Measurements from ENCODE around the gene SARM1. TPM values are rescaled to one million over a fixed set of nuclear protein-coding genes. Genes with fewer than 3 reads are reported as not detected.
A peak's percentile ranks its signal among the peaks of the same experiment; 100 is the strongest.

Gene SARM1
- total RNA-seq (10 to 100 TPM; 13.1 to 17.0 TPM), polyA plus RNA-seq (ENCODE audit: insufficient read length in 2 of 2) (10 to 100 TPM; 51.5 to 52.0 TPM)
- long read RNA-seq, donor 1, full-length matches to known transcripts = 8 of 8 reads
- long read RNA-seq, donor 1, partial matches to known transcripts = 0 of 8 reads
- long read RNA-seq, donor 1, other reads (novel, unspliced or antisense) = 0 of 8 reads
- long read RNA-seq, donor 2, full-length matches to known transcripts = 6 of 6 reads
- long read RNA-seq, donor 2, partial matches to known transcripts = 0 of 6 reads
- long read RNA-seq, donor 2, other reads (novel, unspliced or antisense) = 0 of 6 reads
- long read RNA-seq, donor 3, full-length matches to known transcripts = 6 of 6 reads
- long read RNA-seq, donor 3, partial matches to known transcripts = 0 of 6 reads
- long read RNA-seq, donor 3, other reads (novel, unspliced or antisense) = 0 of 6 reads
- long read RNA-seq, donor 4, full-length matches to known transcripts = 3 of 3 reads
- long read RNA-seq, donor 4, partial matches to known transcripts = 0 of 3 reads
- long read RNA-seq, donor 4, other reads (novel, unspliced or antisense) = 0 of 3 reads

DNA sequence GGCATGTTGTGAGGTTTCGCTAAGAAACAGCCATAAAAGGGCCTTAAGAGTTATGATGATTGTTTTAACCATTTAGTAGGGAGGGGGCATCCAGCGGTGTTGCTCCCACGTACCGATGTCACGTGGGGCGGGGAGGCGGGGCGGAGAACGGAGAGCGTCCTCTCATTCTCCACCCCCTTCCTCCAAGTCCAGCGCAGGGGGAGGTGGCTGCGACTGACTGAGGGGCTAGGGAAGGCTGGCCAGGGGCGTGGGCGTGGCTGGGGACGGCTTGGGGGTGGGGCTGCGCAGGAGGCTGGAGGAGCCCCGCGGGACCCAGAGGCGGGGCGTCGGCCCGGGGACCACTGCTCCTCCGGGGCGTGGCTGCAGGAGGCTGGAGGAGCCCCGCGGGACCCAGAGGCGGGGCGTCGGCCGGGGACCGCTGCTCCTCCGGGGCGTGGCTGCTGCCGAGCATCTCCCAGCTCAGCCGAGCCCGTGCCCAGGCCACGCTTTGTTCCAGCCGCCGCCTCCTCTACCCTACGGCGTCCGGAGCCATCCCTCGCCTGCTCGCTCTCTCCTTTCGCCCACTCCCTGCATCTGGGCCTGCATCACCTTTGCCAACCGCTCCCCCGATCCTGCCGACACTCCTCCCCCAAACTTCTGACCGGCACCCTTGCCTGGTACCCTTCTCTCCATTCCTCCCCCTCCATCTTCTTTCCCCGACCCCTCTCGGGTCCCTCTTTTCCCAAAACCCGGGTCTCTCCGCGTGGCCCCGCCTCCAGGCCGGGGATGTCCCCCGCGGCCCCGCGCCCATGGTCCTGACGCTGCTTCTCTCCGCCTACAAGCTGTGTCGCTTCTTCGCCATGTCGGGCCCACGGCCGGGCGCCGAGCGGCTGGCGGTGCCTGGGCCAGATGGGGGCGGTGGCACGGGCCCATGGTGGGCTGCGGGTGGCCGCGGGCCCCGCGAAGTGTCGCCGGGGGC, at the start of gene SARM1:
TSS of gene SARM1 (plus strand) at position 450 of the 958 bp plus-strand sequence. CDS start at position 789, 339 bp downstream.
- peak within 1 kb of the TSS; percentile 73 for H3K4me3 ChIP-seq (ENCODE audit: low read depth, low read length)
- peak within 1 kb of the TSS; percentile 82 for H3K27ac ChIP-seq (ENCODE audit: low read depth, low read length)
- WGBS (ENCODE audit: insufficient coverage) = under 1% methylated on average over 72 of the region's 80 CpGs
- H3K27me3 ChIP-seq (ENCODE audit: control insufficient read depth, insufficient read depth, low read length) = no peaks in the 10 kb centered on the region
- H3K4me1 ChIP-seq (ENCODE audit: control insufficient read depth, insufficient read depth, low read length) = peaks cover 34% of the 10 kb centered on the region
- peaks cover 37% of the 10 kb centered on the region for H3K36me3 ChIP-seq (ENCODE audit: control insufficient read depth, insufficient read depth, low read length)
- no peaks in the 10 kb centered on the region for H3K9me3 ChIP-seq (ENCODE audit: control insufficient read depth, insufficient read depth, low read length)
- peak; percentile 58 to 98 (median 80) for DNase-seq (ENCODE audit: low read depth in 4 of 6, low spot score in 6 of 6)

DNA sequence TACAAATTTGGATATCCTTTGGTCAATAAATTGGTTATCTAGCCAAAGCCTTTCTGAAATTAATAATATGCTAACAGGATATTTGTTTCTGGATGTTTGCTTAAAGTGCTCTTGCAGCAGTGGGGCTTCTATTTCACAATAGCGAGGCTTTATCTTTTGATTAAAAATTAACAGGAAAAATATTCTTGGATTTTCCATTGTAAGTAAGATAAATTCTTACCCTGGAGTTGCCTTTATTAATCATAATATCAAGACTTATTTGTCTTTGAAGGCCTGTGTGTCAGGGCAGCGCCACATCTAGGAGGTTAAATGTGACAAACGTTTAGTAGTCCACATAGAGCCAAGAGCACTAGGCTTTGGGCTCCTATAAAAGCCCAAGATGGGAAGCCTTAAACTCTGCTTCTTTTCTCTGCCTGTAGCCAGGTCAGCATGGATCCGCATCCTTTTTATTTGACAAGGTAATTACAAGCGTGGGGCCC, 47.2 kb upstream of the SARM1 start:
- H3K27me3 ChIP-seq (ENCODE audit: control insufficient read depth, insufficient read depth, low read length) = no peaks in the 10 kb centered on the region
- WGBS (ENCODE audit: insufficient coverage) = 44% methylated on average over 2 of the region's 5 CpGs
- no peak for DNase-seq (ENCODE audit: low read depth in 4 of 6, low spot score in 6 of 6)

DNA sequence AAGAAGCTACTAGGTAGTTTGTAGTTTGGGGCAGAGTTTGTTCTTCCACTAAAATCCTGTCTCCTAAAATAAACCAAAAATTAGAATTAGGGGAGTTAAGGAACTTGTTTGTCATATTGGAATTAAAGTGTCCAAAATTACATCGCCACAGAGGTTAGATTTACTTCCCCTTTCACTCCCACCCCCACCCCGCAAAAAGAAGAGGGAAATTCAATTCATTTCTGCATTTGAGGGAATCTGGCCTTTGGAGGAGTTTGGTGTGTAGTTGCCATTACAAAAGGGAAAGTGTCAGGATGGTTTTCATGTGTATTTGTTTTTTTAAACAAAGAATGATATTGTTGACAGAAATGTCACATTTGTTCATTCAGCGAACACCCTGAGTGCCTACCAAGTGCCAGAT, 46.7 kb upstream of the SARM1 start:
- Histone ChIP-seq H3K9me3 (ENCODE audit: control insufficient read depth, insufficient read depth, low read length) (no peaks in the 10 kb centered on the region), H3K4me3 (ENCODE audit: low read depth, low read length) (no peak overlapping the region), H3K27me3 (ENCODE audit: control insufficient read depth, insufficient read depth, low read length) (no peaks in the 10 kb centered on the region), H3K4me1 (ENCODE audit: control insufficient read depth, insufficient read depth, low read length) (no peaks in the 10 kb centered on the region), H3K36me3 (ENCODE audit: control insufficient read depth, insufficient read depth, low read length) (peaks cover 10% of the 10 kb centered on the region), H3K27ac (ENCODE audit: low read depth, low read length) (no peak overlapping the region)
- DNase-seq (ENCODE audit: low read depth in 4 of 6, low spot score in 6 of 6) = no peak
- WGBS (ENCODE audit: insufficient coverage) = 50% methylated on average over 1 of the region's 3 CpGs

More for the DNA sequence above, 47.2 kb upstream of the SARM1 start:
- Histone ChIP-seq H3K4me1 (ENCODE audit: control insufficient read depth, insufficient read depth, low read length) (peaks cover 4% of the 10 kb centered on the region), H3K27ac (ENCODE audit: low read depth, low read length) (no peak overlapping the region), H3K36me3 (ENCODE audit: control insufficient read depth, insufficient read depth, low read length) (peaks cover 7% of the 10 kb centered on the region), H3K4me3 (ENCODE audit: low read depth, low read length) (no peak overlapping the region), H3K9me3 (ENCODE audit: control insufficient read depth, insufficient read depth, low read length) (no peaks in the 10 kb centered on the region)

DNA sequence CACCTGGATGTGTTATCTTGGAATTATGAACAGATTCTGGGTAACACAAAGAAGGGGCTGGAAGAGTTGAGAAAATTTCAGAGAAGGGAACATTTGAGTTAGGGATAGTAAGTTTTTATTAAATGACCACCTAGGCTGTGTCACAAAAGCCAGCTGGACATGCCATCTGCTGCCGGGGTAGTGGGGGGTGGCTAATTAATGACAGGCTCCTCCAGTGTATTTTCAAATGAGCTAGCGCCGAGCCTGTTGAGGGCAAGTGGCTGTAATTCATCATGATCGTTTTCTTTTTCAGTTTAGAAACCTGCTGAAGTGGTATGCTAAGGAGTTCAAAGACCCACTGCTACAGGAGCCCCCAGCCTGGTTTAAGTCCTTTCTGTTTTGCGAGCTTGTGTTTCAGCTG, 46.3 kb upstream of the SARM1 start:
- H3K9me3 ChIP-seq (ENCODE audit: control insufficient read depth, insufficient read depth, low read length) = no peaks in the 10 kb centered on the region

DNA sequence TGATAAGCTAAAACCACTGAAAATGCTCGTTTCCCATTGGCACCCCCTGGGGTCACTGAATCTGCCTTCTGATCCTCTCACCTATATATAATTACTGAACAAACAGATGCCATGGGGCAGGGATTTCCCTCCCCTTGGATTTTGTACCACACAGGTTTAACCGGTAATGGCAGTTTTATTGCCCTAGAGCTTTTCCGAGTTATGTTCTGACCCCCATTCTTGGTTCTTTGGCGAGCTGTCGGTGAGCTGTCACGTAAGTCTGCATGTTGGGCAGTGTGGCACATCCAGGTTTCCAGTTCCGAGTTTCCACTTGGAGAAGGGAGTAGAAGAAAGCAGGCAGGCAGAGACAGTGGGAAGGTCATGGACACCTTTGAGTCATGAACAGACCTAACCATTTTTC, 45.4 kb upstream of the SARM1 start:
- peaks cover 21% of the 10 kb centered on the region for H3K36me3 ChIP-seq (ENCODE audit: control insufficient read depth, insufficient read depth, low read length)
- no peak overlapping the region for H3K27ac ChIP-seq (ENCODE audit: low read depth, low read length)
- no peaks in the 10 kb centered on the region for H3K27me3 ChIP-seq (ENCODE audit: control insufficient read depth, insufficient read depth, low read length)
- DNase-seq (ENCODE audit: low read depth in 4 of 6, low spot score in 6 of 6) = no peak
- H3K9me3 ChIP-seq (ENCODE audit: control insufficient read depth, insufficient read depth, low read length) = no peaks in the 10 kb centered on the region
- H3K4me1 ChIP-seq (ENCODE audit: control insufficient read depth, insufficient read depth, low read length) = no peaks in the 10 kb centered on the region
- WGBS (ENCODE audit: insufficient coverage) = 77% methylated on average over 6 of the region's 7 CpGs
- no peak overlapping the region for H3K4me3 ChIP-seq (ENCODE audit: low read depth, low read length)

More for the DNA sequence above, 46.3 kb upstream of the SARM1 start:
- H3K4me3 ChIP-seq (ENCODE audit: low read depth, low read length) = no peak overlapping the region
- 29% methylated on average over 4 of the region's 5 CpGs for WGBS (ENCODE audit: insufficient coverage)
- no peaks in the 10 kb centered on the region for H3K4me1 ChIP-seq (ENCODE audit: control insufficient read depth, insufficient read depth, low read length)
- peaks cover 13% of the 10 kb centered on the region for H3K36me3 ChIP-seq (ENCODE audit: control insufficient read depth, insufficient read depth, low read length)
- no peaks in the 10 kb centered on the region for H3K27me3 ChIP-seq (ENCODE audit: control insufficient read depth, insufficient read depth, low read length)
- DNase-seq (ENCODE audit: low read depth in 4 of 6, low spot score in 6 of 6) = no peak
- H3K27ac ChIP-seq (ENCODE audit: low read depth, low read length) = no peak overlapping the region

DNA sequence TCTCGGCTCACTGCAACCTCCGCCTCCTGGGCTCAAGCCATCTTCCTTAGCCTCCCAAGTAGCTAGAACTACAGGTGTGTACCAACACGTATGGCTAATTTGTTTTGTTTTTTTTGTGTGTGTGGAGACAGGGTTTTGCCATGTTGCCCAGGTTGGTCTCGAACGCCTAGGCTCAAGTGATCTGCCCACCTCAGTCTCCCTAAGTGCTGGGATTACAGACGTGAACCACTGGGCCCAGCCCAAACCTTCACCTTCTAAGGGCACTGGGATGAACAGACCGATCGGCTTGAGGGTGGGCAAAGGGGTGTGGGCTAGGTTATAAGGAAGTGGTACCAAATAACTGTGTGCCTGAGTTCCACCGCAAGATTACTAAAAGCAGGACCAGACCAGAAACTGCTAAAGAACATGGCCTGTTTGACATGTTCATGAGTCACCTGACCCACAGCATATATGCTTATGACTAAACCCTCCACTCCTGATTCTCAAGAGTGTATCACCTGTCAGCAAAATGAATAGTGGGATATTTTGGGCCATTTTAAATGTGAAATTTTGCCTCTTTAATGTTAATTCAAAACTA, 44.4 kb upstream of the SARM1 start:
- no peaks in the 10 kb centered on the region for H3K9me3 ChIP-seq (ENCODE audit: control insufficient read depth, insufficient read depth, low read length)
- peaks cover 30% of the 10 kb centered on the region for H3K36me3 ChIP-seq (ENCODE audit: control insufficient read depth, insufficient read depth, low read length)
- no peak overlapping the region for H3K27ac ChIP-seq (ENCODE audit: low read depth, low read length)
- H3K4me1 ChIP-seq (ENCODE audit: control insufficient read depth, insufficient read depth, low read length) = no peaks in the 10 kb centered on the region
- H3K27me3 ChIP-seq (ENCODE audit: control insufficient read depth, insufficient read depth, low read length) = no peaks in the 10 kb centered on the region
- DNase-seq (ENCODE audit: low read depth in 4 of 6, low spot score in 6 of 6) = no peak
- no peak overlapping the region for H3K4me3 ChIP-seq (ENCODE audit: low read depth, low read length)
- 92% methylated on average over 6 of the region's 9 CpGs for whole genome bisulfite sequencing (ENCODE audit: insufficient coverage)

DNA sequence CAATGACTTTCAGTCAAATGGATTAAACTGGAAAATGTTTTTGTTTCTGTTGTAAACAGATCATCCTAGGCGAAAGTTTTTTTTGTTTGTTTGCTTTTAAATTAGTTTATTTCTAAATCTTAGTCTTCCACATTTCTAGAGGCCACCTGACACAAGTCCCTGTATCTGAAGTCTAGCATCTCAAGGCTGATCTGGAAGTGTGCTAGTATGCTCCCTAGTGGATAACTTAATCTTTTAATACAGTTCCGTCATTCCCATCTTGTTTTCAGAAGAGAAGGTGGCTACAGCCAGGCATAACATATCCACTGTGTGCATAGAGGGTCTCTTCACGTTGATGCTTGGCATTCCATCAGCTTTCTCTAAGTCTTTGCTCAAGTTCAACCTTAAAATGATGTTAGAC, 43.8 kb upstream of the SARM1 start:
- H3K4me3 ChIP-seq (ENCODE audit: low read depth, low read length) = no peak overlapping the region
- no peak overlapping the region for H3K27ac ChIP-seq (ENCODE audit: low read depth, low read length)
- peaks cover 30% of the 10 kb centered on the region for H3K36me3 ChIP-seq (ENCODE audit: control insufficient read depth, insufficient read depth, low read length)
- H3K9me3 ChIP-seq (ENCODE audit: control insufficient read depth, insufficient read depth, low read length) = no peaks in the 10 kb centered on the region
- H3K27me3 ChIP-seq (ENCODE audit: control insufficient read depth, insufficient read depth, low read length) = no peaks in the 10 kb centered on the region
- H3K4me1 ChIP-seq (ENCODE audit: control insufficient read depth, insufficient read depth, low read length) = no peaks in the 10 kb centered on the region
- 53% methylated on average over 2 of the region's 3 CpGs for WGBS (ENCODE audit: insufficient coverage)
- peak in 1 of 6 donors; percentile 19 for DNase-seq (ENCODE audit: low read depth in 4 of 6, low spot score in 6 of 6)

DNA sequence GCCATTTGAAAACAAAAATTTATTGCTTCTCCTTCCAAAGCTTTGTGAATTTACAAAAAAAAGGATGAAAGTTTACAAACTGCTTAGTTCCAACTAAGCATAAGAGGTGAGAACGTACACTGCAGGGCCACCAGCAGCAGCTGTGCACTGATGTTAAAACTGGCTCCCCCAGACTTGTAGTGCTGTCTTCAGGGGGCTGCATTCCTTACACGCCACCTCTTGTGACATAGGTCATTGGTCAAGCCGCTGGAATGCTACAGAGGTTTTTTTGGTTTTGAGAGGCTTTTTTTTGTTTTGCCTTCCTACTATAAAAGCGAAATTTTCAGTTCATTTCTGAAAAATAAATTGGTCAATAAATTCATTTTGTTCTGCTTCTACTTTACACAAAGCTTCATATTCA, 43.2 kb upstream of the SARM1 start:
- no peaks in the 10 kb centered on the region for H3K27me3 ChIP-seq (ENCODE audit: control insufficient read depth, insufficient read depth, low read length)
- H3K4me1 ChIP-seq (ENCODE audit: control insufficient read depth, insufficient read depth, low read length) = no peaks in the 10 kb centered on the region
- H3K9me3 ChIP-seq (ENCODE audit: control insufficient read depth, insufficient read depth, low read length) = no peaks in the 10 kb centered on the region
- WGBS (ENCODE audit: insufficient coverage) = 70% methylated on average over 1 of the region's 4 CpGs
- no peak overlapping the region for H3K4me3 ChIP-seq (ENCODE audit: low read depth, low read length)
- no peak for DNase-seq (ENCODE audit: low read depth in 4 of 6, low spot score in 6 of 6)
- no peak overlapping the region for H3K27ac ChIP-seq (ENCODE audit: low read depth, low read length)
- peaks cover 30% of the 10 kb centered on the region for H3K36me3 ChIP-seq (ENCODE audit: control insufficient read depth, insufficient read depth, low read length)

DNA sequence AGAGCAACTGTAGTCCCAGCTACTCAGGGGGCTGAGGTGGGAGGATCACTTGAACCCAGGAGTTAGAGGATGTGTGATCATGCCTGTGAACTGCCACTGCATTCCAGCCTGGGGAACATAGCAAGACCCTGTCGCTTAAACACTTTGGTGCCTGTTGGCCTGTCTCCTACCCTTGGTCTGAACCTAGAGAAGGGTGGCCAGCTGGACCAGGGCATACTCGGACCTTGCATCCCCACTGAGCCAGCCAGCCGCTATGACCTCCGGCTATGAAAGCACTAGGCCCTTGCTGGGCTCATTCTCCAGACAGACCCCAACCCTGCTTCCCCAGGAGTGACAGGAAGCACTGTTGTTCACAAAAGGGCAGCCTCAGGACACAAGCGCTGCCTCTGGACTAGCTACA, 40.8 kb upstream of the SARM1 start:
- H3K27ac ChIP-seq (ENCODE audit: low read depth, low read length) = no peak overlapping the region
- no peaks in the 10 kb centered on the region for H3K9me3 ChIP-seq (ENCODE audit: control insufficient read depth, insufficient read depth, low read length)
- peaks cover 13% of the 10 kb centered on the region for H3K4me1 ChIP-seq (ENCODE audit: control insufficient read depth, insufficient read depth, low read length)
- WGBS (ENCODE audit: insufficient coverage) = 88% methylated on average over 5 of the region's 5 CpGs
- no peak for DNase-seq (ENCODE audit: low read depth in 4 of 6, low spot score in 6 of 6)
- peaks cover 30% of the 10 kb centered on the region for H3K36me3 ChIP-seq (ENCODE audit: control insufficient read depth, insufficient read depth, low read length)
- no peak overlapping the region for H3K4me3 ChIP-seq (ENCODE audit: low read depth, low read length)
- no peaks in the 10 kb centered on the region for H3K27me3 ChIP-seq (ENCODE audit: control insufficient read depth, insufficient read depth, low read length)
